Testis (tissue), 3 donors: ENCODE data around the gene GPC1. TPM values are rescaled to one million over a fixed set of nuclear protein-coding genes. Genes with fewer than 3 reads are reported as not detected.

Experiments used
- DNase-seq: peaks from one replicate; pipeline ENCODE4 v3.0.0-alpha.2; 2019
- H3K27ac ChIP-seq, 2 donors: fragments of 200-600 bp; sonication (generic); one replicate each; pipeline ENCODE4 v1.5.1; 2019
- H3K27me3 ChIP-seq: fragments of 200-600 bp; sonication (generic); one replicate; pipeline ENCODE4 v1.5.1; 2019
- H3K36me3 ChIP-seq: fragments of 200-600 bp; sonication (generic); one replicate; pipeline ENCODE4 v1.5.1; 2017; ENCODE audit warnings: low read depth; ENCODE audit errors: missing control alignments
- H3K4me1 ChIP-seq: fragments of 200-600 bp; sonication (generic); one replicate; pipeline ENCODE4 v1.5.1; 2019
- H3K4me3 ChIP-seq, 2 donors: fragments of 200-600 bp; sonication (generic); one replicate each; pipeline ENCODE4 v1.5.1; 2017 to 2019
- H3K9me3 ChIP-seq: fragments of 200-600 bp; sonication (generic); one replicate; pipeline ENCODE4 v1.5.1; 2017
- CTCF ChIP-seq, 3 experiments: fragments of 450-650 bp in 2 of 3; fragments of 200-600 bp in 1 of 3; sonication (generic) in 1 of 3; IDR thresholded peaks; one replicate each; pipeline ENCODE4 v1.5.1; 2016 to 2019; ENCODE audit warnings: antibody characterized with exemption in 3 of 3, mild to moderate bottlenecking in 2 of 3, moderate library complexity in 1 of 3
- POLR2A ChIP-seq: fragments of 450-650 bp; IDR thresholded peaks from one replicate; pipeline ENCODE4 v1.6.1; 2017; ENCODE audit warnings: antibody characterized with exemption, mild to moderate bottlenecking, moderate library complexity
- WGBS, 2 donors: methylation state at CpG; one replicate each; pipeline ENCODE4 v1.1.5; 2018; 5-methylcytosine and 5-hydroxymethylcytosine counted together
- intact Hi-C: fragments of 100-400 bp; cut with DNase I; formaldehyde crosslinking; loops from one replicate; pipeline ENCODE4 v1.15.1; 2023; ENCODE audit warnings: low total_unique reads
- polyA plus RNA-seq: library from polyadenylated mRNA; stranded (reverse); fragments of 350-450 nt; fragmentation: Illumina TruSeq; extraction: RNeasy Lipid Tissue Mini Kit (QIAGEN cat#74804); gene quantifications from one replicate; pipeline ENCODE4 v1.2.3, GENCODE V29; 2014; ENCODE audit warnings: low read depth, low replicate concordance; ENCODE audit not compliant: insufficient read depth
- total RNA-seq, 2 donors: library from RNA; depleted of rRNA; stranded (reverse); fragments of >200 nt; gene quantifications; one replicate each; pipeline ENCODE4 v1.2.3, GENCODE V29; 2016

GPC1 gene
- total and polyA plus RNA-seq, 3 donors from 2014 or later: 74.2 to 479 (median 244) TPM

DNA sequence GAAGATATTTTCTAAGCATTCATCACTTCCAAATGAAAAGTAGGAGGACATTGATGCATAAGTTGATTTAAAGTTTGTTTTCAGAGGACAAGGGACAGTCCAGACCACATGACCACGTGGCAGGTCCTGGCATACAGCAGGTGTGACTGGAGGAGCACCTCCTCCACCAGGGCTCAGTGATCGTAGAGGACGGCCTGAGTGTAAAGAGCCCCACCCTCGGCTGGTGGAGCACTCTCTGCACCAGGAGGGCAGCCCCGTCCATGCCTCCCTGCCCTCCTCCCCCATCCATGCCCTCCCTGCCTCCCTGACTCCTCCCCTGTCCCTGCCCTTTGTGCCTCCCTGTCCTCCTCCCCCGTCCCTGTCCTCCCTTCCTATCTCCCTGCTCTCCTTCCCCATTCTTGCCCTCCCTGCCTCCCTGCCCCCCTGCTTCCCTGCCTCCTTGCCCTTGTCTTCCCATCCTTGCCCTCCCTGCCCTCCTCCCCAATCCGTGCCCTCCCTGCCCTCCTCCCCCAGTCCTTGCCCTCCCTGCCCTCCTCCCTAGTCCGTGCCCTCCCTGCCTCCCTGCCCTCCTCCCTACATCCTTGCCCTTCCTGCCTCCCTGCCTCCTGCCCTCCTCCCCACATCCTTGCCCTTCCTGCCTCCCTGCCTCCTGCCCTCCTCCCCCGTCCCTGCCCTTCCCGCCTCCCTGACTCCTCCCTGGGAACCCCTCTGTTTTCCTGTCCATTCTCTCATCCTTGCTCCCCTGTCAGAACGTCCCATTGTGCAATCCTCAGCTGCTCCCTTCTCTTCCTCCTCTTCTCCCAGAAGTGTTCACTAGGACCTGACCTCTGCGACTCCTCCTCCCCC is 74.4 kb downstream of the GPC1 start:
- H3K36me3 ChIP-seq: no peaks in the 10 kb centered on the region
- DNase-seq: no peak

GRCh38 chr2:240510513-240511210 is 75.2 kb downstream of the GPC1 start:
- intact Hi-C loops: no loop called here
- H3K4me3 ChIP-seq: no peak overlapping the region
- no peak for DNase-seq
- H3K9me3 ChIP-seq: no peaks in the 10 kb centered on the region
- H3K27me3 ChIP-seq: no peaks in the 10 kb centered on the region
- no peaks in the 10 kb centered on the region for H3K4me1 ChIP-seq
- H3K36me3 ChIP-seq: no peaks in the 10 kb centered on the region
- WGBS, 2 donors: 85 to 88% methylated on average over 11 to 12 of the region's 12 CpGs
- no peak for TF ChIP-seq CTCF (IDR thresholded peaks at IDR 0.05)
- no peak for TF ChIP-seq POLR2A
- H3K27ac ChIP-seq: no peak overlapping the region

More for the DNA sequence above, 74.4 kb downstream of the GPC1 start:
- Histone ChIP-seq H3K27ac (no peak overlapping the region), H3K4me3 (no peak overlapping the region), H3K9me3 (no peaks in the 10 kb centered on the region), H3K4me1 (no peaks in the 10 kb centered on the region), H3K27me3 (no peaks in the 10 kb centered on the region)
- TF ChIP-seq CTCF (IDR thresholded peaks at IDR 0.05): no peak
- no peak for TF ChIP-seq POLR2A
- 80 to 84% methylated on average over 12 of the region's 12 CpGs for WGBS, 2 donors
- intact Hi-C loops: no loop called here

GRCh38 chr2:240511351-240512108 is 76.1 kb downstream of the GPC1 start:
- H3K27ac ChIP-seq: no peak overlapping the region
- H3K4me1 ChIP-seq: no peaks in the 10 kb centered on the region
- no peak overlapping the region for H3K4me3 ChIP-seq
- no peaks in the 10 kb centered on the region for H3K36me3 ChIP-seq
- intact Hi-C loops: no loop called here
- no peak for TF ChIP-seq POLR2A
- no peak for TF ChIP-seq CTCF (IDR thresholded peaks at IDR 0.05)
- 92 to 95% methylated on average over 10 to 31 of the region's 31 CpGs for WGBS, 2 donors
- H3K27me3 ChIP-seq: no peaks in the 10 kb centered on the region
- H3K9me3 ChIP-seq: no peaks in the 10 kb centered on the region
- no peak for DNase-seq

DNA sequence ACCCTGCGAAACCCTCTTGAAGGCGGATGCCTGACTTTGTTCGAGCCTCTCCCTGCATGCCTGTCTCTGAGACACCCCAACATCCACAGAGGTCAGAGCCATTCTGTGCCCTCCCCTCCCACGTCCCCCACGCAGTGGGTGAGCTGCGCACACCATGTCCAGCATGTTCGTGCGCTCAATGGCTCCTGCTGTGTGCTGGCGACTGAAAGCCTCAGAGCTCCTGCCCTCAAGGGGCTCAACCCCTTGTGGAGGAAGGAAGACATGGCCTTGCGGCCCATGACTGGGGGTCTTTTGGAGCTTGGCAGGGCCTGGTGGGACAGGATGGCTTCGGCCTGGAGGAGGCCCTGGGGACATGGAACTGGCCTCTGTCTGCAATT is 76.6 kb downstream of the GPC1 start:
- no peak for DNase-seq
- Histone ChIP-seq H3K27ac (no peak overlapping the region), H3K27me3 (no peaks in the 10 kb centered on the region), H3K4me1 (no peaks in the 10 kb centered on the region), H3K9me3 (no peaks in the 10 kb centered on the region), H3K36me3 (no peaks in the 10 kb centered on the region), H3K4me3 (no peak overlapping the region)
- WGBS, 2 donors: 89 to 98% methylated on average over 5 to 11 of the region's 11 CpGs
- intact Hi-C loops: no loop called here
- no peak for TF ChIP-seq CTCF (IDR thresholded peaks at IDR 0.05)
- no peak for TF ChIP-seq POLR2A
